Activated CD8-positive, alpha-beta memory T cell treated with anti-CD3 and anti-CD28 coated beads for 4 hours (primary cell): Measurements from ENCODE around the gene TEX35.
"Not testable (repeated sequence)": the region's sequence is repeated elsewhere in the genome, so short reads cannot be mapped to it uniquely, and the experiment has no call there.

Experiments used
- DNase-seq, 2 donors: peaks; one replicate each; pipeline ENCODE4 v3.0.0-alpha.2; 2020; ENCODE audit warnings: low read depth in 2 of 2

Gene TEX35

GRCh38 chr1:178495158-178495557 lies 17.8 kb upstream of the TEX35 start:
- DNase-seq: no peak

- no peak for DNase-seq
Observed at GRCh38 chr1:178495741-178496409, 17.0 kb upstream of the TEX35 start.

GRCh38 chr1:178496410-178497135 lies 16.3 kb upstream of the TEX35 start, which contains the start of gene CLEC20A:
TSS of gene CLEC20A (minus strand) at chr1:178496964. CDS start at chr1:178496939, 25 bp downstream.
- DNase-seq: no peak

GRCh38 chr1:178497903-178498478 lies 14.9 kb upstream of the TEX35 start:
- no peak for DNase-seq

GRCh38 chr1:178498896-178499675 lies 13.8 kb upstream of the TEX35 start:
- no peak for DNase-seq

GRCh38 chr1:178500091-178500770 lies 12.7 kb upstream of the TEX35 start:
- DNase-seq: no peak

- DNase-seq: no peak
Observed at GRCh38 chr1:178500936-178501554, 11.9 kb upstream of the TEX35 start.

GRCh38 chr1:178501705-178502329 lies 11.1 kb upstream of the TEX35 start:
- peak; percentile 5 to 15 for DNase-seq

GRCh38 chr1:178502330-178502714 lies 10.6 kb upstream of the TEX35 start:
- no peak for DNase-seq

- DNase-seq: no peak
Observed at GRCh38 chr1:178502856-178503255, 10.1 kb upstream of the TEX35 start.

GRCh38 chr1:178503316-178503715 lies 9.6 kb upstream of the TEX35 start:
- not testable (repeated sequence) for DNase-seq

GRCh38 chr1:178503849-178504248 lies 9.1 kb upstream of the TEX35 start:
- DNase-seq: no peak

GRCh38 chr1:178504286-178504685 lies 8.6 kb upstream of the TEX35 start:
- no peak for DNase-seq

- DNase-seq: no peak
Observed at GRCh38 chr1:178506177-178506576, 6.7 kb upstream of the TEX35 start.

- no peak for DNase-seq
Observed at GRCh38 chr1:178506669-178507068, 6.2 kb upstream of the TEX35 start.

GRCh38 chr1:178509414-178510007 lies 3.4 kb upstream of the TEX35 start:
- no peak for DNase-seq

GRCh38 chr1:178510155-178510554 lies 2.8 kb upstream of the TEX35 start:
- no peak for DNase-seq

- no peak for DNase-seq
Observed at GRCh38 chr1:178513278-178513983, 522 bp downstream of the TEX35 start.

GRCh38 chr1:178516110-178516509 lies 3.2 kb downstream of the TEX35 start:
- DNase-seq: no peak

- DNase-seq: no peak
Observed at GRCh38 chr1:178518894-178519293, 6.0 kb downstream of the TEX35 start.
